NCI-H2107 (cell line): Measurements from ENCODE around the gene ARGFX.
"Not testable (repeated sequence)": the region's sequence is repeated elsewhere in the genome, so short reads cannot be mapped to it uniquely, and the experiment has no call there.

ENCODE experiments used
- DNase-seq: peaks from one replicate; lab custom pipeline; 2025; lab: John Stamatoyannopoulos, UW

Gene ARGFX

DNA sequence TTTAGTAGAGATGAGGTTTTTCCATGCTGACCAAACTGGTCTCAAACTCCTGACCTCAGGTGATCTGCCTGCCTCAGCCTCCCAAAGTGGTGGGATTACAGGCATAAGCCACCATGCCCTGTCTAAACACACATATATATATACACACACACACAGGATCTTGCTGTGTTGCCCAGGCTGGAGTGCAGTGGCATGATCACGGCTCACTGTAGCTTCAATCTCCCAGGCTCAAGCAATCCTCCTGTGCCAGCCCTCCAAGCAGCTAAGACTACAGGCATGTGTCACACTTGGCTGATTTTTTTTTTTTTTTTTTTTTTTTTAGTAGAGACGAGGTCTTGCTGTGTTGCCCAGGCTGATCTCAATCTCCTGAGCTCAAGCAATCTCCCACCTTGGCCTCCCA lies 32.2 kb downstream of the ARGFX start:
- not testable (repeated sequence) for DNase-seq

DNA sequence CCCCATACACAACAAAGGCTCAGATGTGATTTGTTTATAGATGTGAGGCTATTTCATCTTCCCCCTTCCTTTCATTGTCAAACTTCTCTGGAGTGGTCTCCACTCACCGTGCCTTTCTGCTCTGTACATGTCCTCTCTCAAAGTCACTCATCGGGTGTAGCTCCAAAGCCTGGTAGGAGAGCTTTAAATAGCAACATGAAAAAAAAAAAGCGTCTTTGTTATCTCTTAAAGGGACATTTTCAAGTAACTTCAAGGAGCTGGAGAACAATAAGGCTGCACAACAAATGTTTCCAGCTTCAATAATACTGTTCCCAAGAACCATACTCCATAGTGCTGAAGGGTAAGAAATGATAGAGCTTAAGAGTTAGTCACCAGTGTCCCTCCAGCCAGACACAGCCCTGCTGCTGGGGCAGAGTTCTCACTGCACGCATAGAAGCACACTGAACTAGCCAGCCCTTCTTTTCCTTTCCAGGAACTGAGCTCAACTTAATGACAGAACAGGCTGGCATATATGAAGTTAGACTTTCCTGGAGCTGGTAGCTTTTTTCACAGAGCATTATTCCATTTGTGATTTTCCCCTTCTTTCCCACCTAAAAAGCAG lies 33.6 kb downstream of the ARGFX start:
- no peak for DNase-seq

DNA sequence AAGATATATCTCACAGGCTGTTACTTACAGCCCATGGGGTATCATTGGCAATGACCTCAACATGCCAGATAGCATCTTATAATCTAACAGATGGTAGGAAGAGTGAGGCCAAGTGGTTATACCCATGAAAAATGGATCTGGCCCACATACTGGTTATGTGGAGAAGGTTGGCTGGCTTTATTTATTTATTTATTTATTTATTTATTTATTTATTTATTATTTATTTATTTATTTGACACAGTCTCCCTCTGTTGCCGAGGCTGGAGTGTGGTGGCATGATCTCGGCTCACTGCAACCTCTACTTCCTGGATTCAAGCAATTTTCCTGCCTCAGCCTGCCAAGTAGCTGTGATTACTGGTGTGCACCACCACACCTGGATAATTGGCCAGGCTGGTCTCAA lies 37.0 kb downstream of the ARGFX start:
- no peak for DNase-seq

DNA sequence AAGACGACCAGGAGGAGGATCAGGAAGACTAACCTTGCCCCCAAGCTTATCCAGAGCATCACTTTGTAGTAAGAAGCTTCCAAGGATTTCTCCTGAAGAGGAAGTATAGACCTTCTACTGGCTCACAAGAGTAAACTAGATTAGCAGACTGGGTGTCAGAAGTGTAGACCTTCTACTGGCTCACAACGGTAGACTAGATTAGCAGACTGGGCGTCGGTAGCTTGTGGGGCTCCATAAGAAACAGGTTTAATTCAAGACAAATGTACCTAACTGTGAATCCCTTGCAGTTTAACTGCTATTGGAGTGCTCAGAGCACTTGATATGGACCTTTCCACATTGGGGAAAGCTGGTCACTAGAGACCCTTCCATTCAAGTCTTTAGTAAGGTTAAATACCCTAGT lies 38.4 kb downstream of the ARGFX start:
- no peak for DNase-seq
